ENCODE results near the gene KPNA2.

The KPNA2 gene

DNA sequence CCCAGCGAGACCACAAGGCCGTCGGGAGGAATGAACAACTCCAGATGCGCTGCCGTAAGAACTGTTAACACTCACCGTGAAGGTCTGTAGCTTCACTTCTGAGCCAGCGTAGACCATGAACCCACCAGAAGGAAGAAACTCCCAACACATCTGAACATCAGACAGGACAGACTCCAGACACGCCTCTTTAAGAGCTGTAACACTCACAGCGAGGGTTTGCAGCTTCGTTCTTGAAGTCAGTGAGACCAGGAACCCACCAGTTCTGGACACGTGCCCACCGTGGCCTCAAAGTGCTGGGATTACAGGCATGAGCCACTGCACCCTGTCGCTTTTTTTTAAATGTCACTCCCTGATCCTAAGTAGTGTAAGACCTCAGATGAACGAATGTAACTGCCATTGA is 17.3 kb downstream of the KPNA2 start:
- Histone ChIP-seq H3K9me3 (ENCODE audit: severe bottlenecking) (no peaks in the 10 kb centered on the region), H3K27me3 (ENCODE audit: insufficient read depth, poor library complexity, severe bottlenecking) (no peaks in the 10 kb centered on the region), H3K27ac (ENCODE audit: poor library complexity, severe bottlenecking) (no peak overlapping the region), H3K4me3 (ENCODE audit: severe bottlenecking) (no peak overlapping the region), H3K36me3 (ENCODE audit: low read depth) (no peaks in the 10 kb centered on the region; the same call in 1 of the 2 replicates), H3K4me1 (ENCODE audit: insufficient read depth, poor library complexity, severe bottlenecking) (no peaks in the 10 kb centered on the region)
- ATAC-seq (ENCODE audit: low read depth), result no peak
- DNase-seq (ENCODE audit: low spot score), result no peak
- TF ChIP-seq, protein P1, sequence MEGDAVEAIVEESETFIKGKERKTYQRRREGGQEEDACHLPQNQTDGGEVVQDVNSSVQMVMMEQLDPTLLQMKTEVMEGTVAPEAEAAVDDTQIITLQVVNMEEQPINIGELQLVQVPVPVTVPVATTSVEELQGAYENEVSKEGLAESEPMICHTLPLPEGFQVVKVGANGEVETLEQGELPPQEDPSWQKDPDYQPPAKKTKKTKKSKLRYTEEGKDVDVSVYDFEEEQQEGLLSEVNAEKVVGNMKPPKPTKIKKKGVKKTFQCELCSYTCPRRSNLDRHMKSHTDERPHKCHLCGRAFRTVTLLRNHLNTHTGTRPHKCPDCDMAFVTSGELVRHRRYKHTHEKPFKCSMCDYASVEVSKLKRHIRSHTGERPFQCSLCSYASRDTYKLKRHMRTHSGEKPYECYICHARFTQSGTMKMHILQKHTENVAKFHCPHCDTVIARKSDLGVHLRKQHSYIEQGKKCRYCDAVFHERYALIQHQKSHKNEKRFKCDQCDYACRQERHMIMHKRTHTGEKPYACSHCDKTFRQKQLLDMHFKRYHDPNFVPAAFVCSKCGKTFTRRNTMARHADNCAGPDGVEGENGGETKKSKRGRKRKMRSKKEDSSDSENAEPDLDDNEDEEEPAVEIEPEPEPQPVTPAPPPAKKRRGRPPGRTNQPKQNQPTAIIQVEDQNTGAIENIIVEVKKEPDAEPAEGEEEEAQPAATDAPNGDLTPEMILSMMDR (IDR thresholded peaks at IDR 0.05; ENCODE audit: poor library complexity, severe bottlenecking), result no peak

GRCh38 chr17:68053231-68054013 is 17.9 kb downstream of the KPNA2 start:
- H3K4me1 ChIP-seq (ENCODE audit: insufficient read depth, poor library complexity, severe bottlenecking), result no peaks in the 10 kb centered on the region
- H3K27me3 ChIP-seq (ENCODE audit: insufficient read depth, poor library complexity, severe bottlenecking), result no peaks in the 10 kb centered on the region
- no peak overlapping the region for H3K27ac ChIP-seq (ENCODE audit: poor library complexity, severe bottlenecking)
- H3K4me3 ChIP-seq (ENCODE audit: severe bottlenecking), result no peak overlapping the region
- TF ChIP-seq, protein P1 (IDR thresholded peaks at IDR 0.05; ENCODE audit: poor library complexity, severe bottlenecking), result no peak
- DNase-seq (ENCODE audit: low spot score) (no peak), ATAC-seq (ENCODE audit: low read depth) (no peak)
- no peaks in the 10 kb centered on the region for H3K9me3 ChIP-seq (ENCODE audit: severe bottlenecking)
- H3K36me3 ChIP-seq (ENCODE audit: low read depth), result no peaks in the 10 kb centered on the region

DNA sequence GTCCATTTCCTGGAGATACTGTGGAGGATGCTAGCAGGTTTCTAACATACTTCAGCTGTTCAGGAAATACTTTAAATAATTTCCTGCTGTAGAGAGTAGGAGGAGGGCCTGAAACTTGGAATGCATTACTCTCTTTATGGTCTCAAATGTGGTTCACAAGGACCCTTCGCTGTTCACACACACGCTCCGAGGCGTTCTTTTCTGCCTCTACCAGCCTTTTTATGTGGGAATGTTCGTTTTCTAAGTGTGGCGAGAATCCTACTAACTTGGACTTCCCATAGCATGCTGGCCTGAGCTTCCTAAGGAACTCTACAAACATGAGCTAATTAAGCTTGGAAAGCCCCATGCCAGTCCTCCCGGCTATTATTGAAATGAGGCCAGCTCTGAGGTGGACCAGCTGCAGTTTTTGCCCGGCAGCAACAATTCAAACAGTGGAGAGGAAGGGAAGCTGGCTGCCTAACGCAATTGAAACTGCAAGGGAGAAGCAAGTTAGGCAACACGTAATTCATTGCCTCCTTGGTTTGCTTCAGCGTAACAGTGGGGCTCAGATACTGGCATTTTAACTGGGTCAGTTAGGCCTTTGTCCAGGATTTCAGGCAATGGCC is 18.9 kb downstream of the KPNA2 start:
- TF ChIP-seq, protein P1 (IDR thresholded peaks at IDR 0.05; ENCODE audit: poor library complexity, severe bottlenecking), result no peak
- 0 out of 3 replicates have a peak, but pooled peaks have one; percentile 20 for ATAC-seq (ENCODE audit: low read depth)
- Histone ChIP-seq H3K27ac (ENCODE audit: poor library complexity, severe bottlenecking) (no peak overlapping the region), H3K36me3 (ENCODE audit: low read depth) (no peaks in the 10 kb centered on the region), H3K27me3 (ENCODE audit: insufficient read depth, poor library complexity, severe bottlenecking) (no peaks in the 10 kb centered on the region), H3K4me1 (ENCODE audit: insufficient read depth, poor library complexity, severe bottlenecking) (no peaks in the 10 kb centered on the region), H3K9me3 (ENCODE audit: severe bottlenecking) (no peaks in the 10 kb centered on the region), H3K4me3 (ENCODE audit: severe bottlenecking) (no peak overlapping the region)
- DNase-seq (ENCODE audit: low spot score), result no peak

DNA sequence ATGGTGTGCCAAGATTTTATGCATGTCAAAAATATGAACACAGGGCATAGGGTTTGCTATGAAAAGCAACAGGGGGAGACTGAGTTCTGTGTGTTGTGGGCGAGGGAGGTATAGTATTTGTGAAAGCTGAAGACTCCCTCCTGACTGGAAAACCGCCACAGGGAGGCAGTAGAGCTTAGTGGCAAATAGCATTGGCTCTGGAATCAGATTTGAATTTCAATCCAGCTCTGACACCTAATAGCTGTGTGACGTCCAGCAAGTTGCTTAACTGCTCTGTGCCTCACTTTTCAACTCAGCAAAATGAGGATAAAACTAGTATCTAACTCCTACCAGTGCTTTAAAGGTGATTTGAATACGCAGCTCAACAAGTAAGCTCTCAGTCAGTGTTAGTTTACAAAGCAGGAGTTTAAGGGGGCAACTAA is 22.0 kb downstream of the KPNA2 start:
- ATAC-seq (ENCODE audit: low read depth), result peak; percentile 48; the same call in 2 of the 3 replicates

More for the DNA sequence above, 22.0 kb downstream of the KPNA2 start:
- H3K9me3 ChIP-seq (ENCODE audit: severe bottlenecking), result no peaks in the 10 kb centered on the region
- no peak for DNase-seq (ENCODE audit: low spot score)
- TF ChIP-seq, protein P1 (IDR thresholded peaks at IDR 0.05; ENCODE audit: poor library complexity, severe bottlenecking), result peak; percentile 39
- no peaks in the 10 kb centered on the region for H3K36me3 ChIP-seq (ENCODE audit: low read depth)
- no peak overlapping the region for H3K4me3 ChIP-seq (ENCODE audit: severe bottlenecking)
- H3K4me1 ChIP-seq (ENCODE audit: insufficient read depth, poor library complexity, severe bottlenecking), result no peaks in the 10 kb centered on the region
- no peak overlapping the region for H3K27ac ChIP-seq (ENCODE audit: poor library complexity, severe bottlenecking)
- H3K27me3 ChIP-seq (ENCODE audit: insufficient read depth, poor library complexity, severe bottlenecking), result no peaks in the 10 kb centered on the region
